CD4-positive, alpha-beta T cell (primary cell): ENCODE measurements around the gene PSMD11. TPM values are rescaled to one million over a fixed set of nuclear protein-coding genes. Genes with fewer than 3 reads are reported as not detected.

Experiments
- ATAC-seq: fragments of 200-7000 bp; cut with Tn5 transposase; one replicate; pipeline ENCODE4 v1.10.0; 2022; ENCODE audit warnings: mild to moderate bottlenecking; ENCODE audit not compliant: poor library complexity
- CTCF ChIA-PET: fragments of 350-600 bp; sonication (Branson Sonifier 250); formaldehyde crosslinking; loops from one replicate; lab custom pipeline; 2021; ENCODE audit warnings: antibody characterized with exemption, inconsistent platforms; lab: Charles Lee
- POLR2A ChIA-PET: fragments of 350-600 bp; sonication (Branson Sonifier 250); formaldehyde crosslinking; loops from one replicate; lab custom pipeline; 2021; ENCODE audit warnings: antibody characterized with exemption, inconsistent platforms; lab: Charles Lee
- DNase-seq, 14 experiments: peaks; one replicate each; pipeline ENCODE4 v3.0.0-alpha.2; 2013 to 2020; ENCODE audit warnings: mixed read lengths in 2 of 14
- H3K27ac ChIP-seq, 2 donors: one replicate each; pipeline versions ENCODE4 v1.5.1 to v1.7.0; 2013; ENCODE audit warnings: low read length in 2 of 2, low read depth in 1 of 2, mild to moderate bottlenecking in 1 of 2
- H3K27me3 ChIP-seq, 2 experiments: 1 replicate in 1 of 2; 2 replicates in 1 of 2; pipeline versions ENCODE4 v1.6.1 to v1.7.0; 2013; ENCODE audit warnings: low read length in 2 of 2, control low read depth in 1 of 2, mild to moderate bottlenecking in 1 of 2, moderate library complexity in 1 of 2; ENCODE audit not compliant: insufficient read depth in 2 of 2, control insufficient read depth in 1 of 2
- H3K36me3 ChIP-seq: one replicate; pipeline ENCODE4 v1.6.1; 2013; ENCODE audit warnings: low read length, control low read depth; ENCODE audit not compliant: insufficient read depth
- H3K4me1 ChIP-seq: one replicate; pipeline ENCODE4 v1.6.1; 2013; ENCODE audit warnings: low read length, control low read depth; ENCODE audit not compliant: insufficient read depth
- H3K4me3 ChIP-seq: one replicate; pipeline ENCODE4 v1.5.1; 2013; ENCODE audit warnings: mild to moderate bottlenecking, low read length, moderate library complexity
- H3K9me3 ChIP-seq, 2 experiments: 1 replicate in 1 of 2; 2 replicates in 1 of 2; pipeline versions ENCODE4 v1.6.1 to v1.7.0; 2013; ENCODE audit warnings: low read length in 2 of 2, mild to moderate bottlenecking in 2 of 2, control low read depth in 1 of 2, moderate library complexity in 1 of 2; ENCODE audit not compliant: control insufficient read depth in 1 of 2, insufficient read depth in 1 of 2
- H3K27ac Mint-ChIP-seq: one replicate; pipeline ENCODE4 v1.8.0; 2020; ENCODE audit warnings: mixed read lengths
- H3K27me3 Mint-ChIP-seq: one replicate; pipeline ENCODE4 v1.8.0; 2021; ENCODE audit warnings: mixed read lengths
- H3K36me3 Mint-ChIP-seq: one replicate; pipeline ENCODE4 v1.8.0; 2021; ENCODE audit warnings: low read depth, mixed read lengths
- H3K4me1 Mint-ChIP-seq: one replicate; pipeline ENCODE4 v1.8.0; 2021; ENCODE audit warnings: low read depth, mixed read lengths
- H3K4me3 Mint-ChIP-seq: one replicate; pipeline ENCODE4 v1.8.0; 2020; ENCODE audit warnings: mild to moderate bottlenecking, mixed read lengths
- H3K9me3 Mint-ChIP-seq: one replicate; pipeline ENCODE4 v1.8.0; 2020; ENCODE audit warnings: mixed read lengths
- CTCF ChIP-seq: fragments of 200-600 bp; IDR thresholded peaks from one replicate; pipeline ENCODE4 v1.8.0; 2022; ENCODE audit warnings: antibody characterized with exemption, mild to moderate bottlenecking
- intact Hi-C, 2 experiments: fragments of 100-400 bp; cut with DNase I in 1 of 2; cut with micrococcal nuclease in 1 of 2; formaldehyde crosslinking; loops; one replicate each; pipeline versions ENCODE4 v1.15.1 to v1.9.0; 2023 to 2025; cut with DNase I, micrococcal nuclease
- total RNA-seq, 174 experiments: library from RNA in 2 of 174; stranded (reverse) in 2 of 174; gene quantifications; one replicate each; pipeline ENCODE4 v1.2.3 and lab custom pipeline; 2021 to 2026

Gene PSMD11
- total RNA-seq, 2 experiments from 2014 or later, result 67.6 to 68.7 TPM

GRCh38 chr17:32479074-32479617 is 34.8 kb downstream of the PSMD11 start:
- Histone ChIP-seq H3K27me3 (no peaks in the 10 kb centered on the region), H3K9me3 (no peaks in the 10 kb centered on the region), H3K4me3 (no peak overlapping the region), H3K4me1 (peaks cover 3% of the 10 kb centered on the region), H3K36me3 (peaks cover 87% of the 10 kb centered on the region), H3K27ac (no peak overlapping the region)
- no peak for TF ChIP-seq CTCF
- intact Hi-C loops, result no loop called here
- Mint-ChIP-seq H3K36me3 (peaks cover 84% of the 10 kb centered on the region), H3K9me3 (no peaks in the 10 kb centered on the region), H3K4me1 (peaks cover 20% of the 10 kb centered on the region), H3K4me3 (no peak overlapping the region), H3K27me3 (no peaks in the 10 kb centered on the region), H3K27ac (peak overlapping the region; percentile 38)
- POLR2A ChIA-PET, result no interaction called here
- ATAC-seq (no peak), DNase-seq (no peak)
- CTCF ChIA-PET, result interaction anchor here (1.1 kb wide), 1 partner anchor 17 kb away, joined by 4 read pairs; no protein-coding TSS in a partner anchor

GRCh38 chr17:32481193-32481592 is 36.9 kb downstream of the PSMD11 start:
- DNase-seq (no peak), ATAC-seq (no peak)
- Mint-ChIP-seq H3K36me3 (peaks cover 64% of the 10 kb centered on the region), H3K4me3 (no peak overlapping the region), H3K9me3 (no peaks in the 10 kb centered on the region), H3K27me3 (no peaks in the 10 kb centered on the region), H3K27ac (no peak overlapping the region), H3K4me1 (peaks cover 16% of the 10 kb centered on the region)
- ChIA-PET POLR2A (no interaction called here), CTCF (interaction anchor here (0.9 to 5.0 kb wide), 3 partner anchors 18 to 80 kb away, joined by 3 to 28 read pairs (median 3); no protein-coding TSS in a partner anchor)
- Histone ChIP-seq H3K9me3 (no peaks in the 10 kb centered on the region), H3K36me3 (peaks cover 66% of the 10 kb centered on the region), H3K4me3 (no peak overlapping the region), H3K4me1 (peaks cover 8% of the 10 kb centered on the region), H3K27me3 (no peaks in the 10 kb centered on the region), H3K27ac (no peak overlapping the region)
- intact Hi-C loops, result loop anchor here (10.0 kb wide), 1 partner anchor 394 kb away; the partner anchor contains the start of gene MYO1D (in 2 of the 2)
- TF ChIP-seq CTCF, result no peak

- H3K27ac ChIP-seq, result peak overlapping the region; percentile 29 to 71
- Mint-ChIP-seq H3K9me3 (no peaks in the 10 kb centered on the region), H3K27me3 (no peaks in the 10 kb centered on the region), H3K4me1 (peaks cover 20% of the 10 kb centered on the region), H3K27ac (peak overlapping the region; percentile 42), H3K4me3 (no peak overlapping the region), H3K36me3 (peaks cover 52% of the 10 kb centered on the region)
- no peaks in the 10 kb centered on the region for H3K9me3 ChIP-seq
- DNase-seq, result no peak
- no peaks in the 10 kb centered on the region for H3K27me3 ChIP-seq
- ATAC-seq, result no peak
- no peak overlapping the region for H3K4me3 ChIP-seq
- peaks cover 13% of the 10 kb centered on the region for H3K4me1 ChIP-seq
- peaks cover 51% of the 10 kb centered on the region for H3K36me3 ChIP-seq
- TF ChIP-seq CTCF, result no peak
- CTCF ChIA-PET, result interaction anchor here (1.1 to 5.0 kb wide), 8 partner anchors 8 to 176 kb away, joined by 3 to 28 read pairs (median 8); partner anchors contain the start of gene PSMD11
- intact Hi-C loops, result loop anchor here (1.0 to 10.0 kb wide), 6 partner anchors 20 to 392 kb away; partner anchors contain the start of gene MYO1D (in 2 of the 2)
- POLR2A ChIA-PET, result interaction anchor here (1.0 to 1.7 kb wide), 4 partner anchors 11 to 394 kb away, joined by 3 to 13 read pairs (median 4); partner anchors contain the start of gene MYO1D
These were observed 38.4 kb downstream of the PSMD11 start for GRCh38 chr17:32482568-32483320.
